ENCODE measurements around the gene MRPL39. TPM values are rescaled to one million over a fixed set of nuclear protein-coding genes. Genes with fewer than 3 reads are reported as not detected.

The MRPL39 gene
- total and polyA plus RNA-seq, 11 donors, result 37.6 to 93.6 (median 50.3) TPM

GRCh38 chr21:25566645-25567044 lies 40.6 kb downstream of the MRPL39 start:
- Histone ChIP-seq H3K27me3 (no peaks in the 10 kb centered on the region), H3K27ac (no peak overlapping the region), H3K9me3 (no peaks in the 10 kb centered on the region), H3K36me3 (peaks cover 0 to 24% (median 13%) of the 10 kb centered on the region in 9 donors), H3K4me1 (peaks cover 0 to 60% (median 7%) of the 10 kb centered on the region in 12 donors), H3K4me3 (no peak overlapping the region)
- no peak for ATAC-seq
- no peak for DNase-seq
- 91 to 97% (median 94%) methylated on average over 3 of the region's 3 CpGs for WGBS, 4 donors
- intact Hi-C loops (cut with DNase I), result loop anchor here in 3 of 10 donors (10.0 kb wide), 1 partner anchor 142 kb away; no protein-coding TSS in a partner anchor
- TF ChIP-seq CTCF (IDR thresholded peaks at IDR 0.05), result no peak

DNA sequence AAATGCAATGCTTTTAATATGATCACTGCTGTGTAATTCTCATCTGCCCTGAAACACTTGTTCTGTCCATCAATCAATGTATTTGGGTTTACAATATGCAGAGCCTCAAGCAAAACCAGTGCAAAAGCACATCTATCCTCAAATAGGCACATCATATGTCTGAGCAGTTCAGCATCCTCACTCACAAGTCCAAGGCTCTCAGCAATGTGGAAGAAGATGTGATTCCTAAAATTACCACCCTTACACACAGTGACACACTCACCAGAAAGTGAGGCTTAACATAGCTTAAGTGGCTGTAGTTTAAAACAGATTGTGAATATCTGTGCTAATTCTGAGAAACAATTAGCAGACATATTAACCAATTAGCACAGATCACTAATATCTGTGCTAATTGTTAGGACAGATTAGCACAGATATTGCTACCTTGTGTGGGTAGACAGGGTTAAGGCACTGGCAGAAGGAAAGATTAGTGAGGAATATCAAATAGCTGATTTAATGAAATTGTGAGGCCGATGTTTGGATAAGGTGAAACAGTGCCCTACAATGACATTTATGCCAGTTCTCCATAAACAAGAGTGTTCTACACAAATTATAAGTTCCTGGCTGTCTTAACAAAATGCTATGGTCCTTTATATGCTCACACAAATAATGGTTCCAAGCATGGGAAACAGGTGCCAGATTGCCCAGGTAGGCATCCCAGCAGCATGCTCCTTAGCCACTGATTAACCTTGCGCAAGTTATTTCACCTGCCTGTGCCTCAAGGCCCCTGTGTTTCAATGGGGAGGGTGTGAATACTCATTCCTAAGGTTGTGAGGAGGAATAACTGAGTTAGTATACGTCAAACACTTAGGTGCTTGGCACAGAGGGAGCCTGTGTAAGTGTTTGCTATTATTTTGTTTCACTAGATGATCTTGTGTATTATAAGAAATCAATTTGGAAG lies 41.7 kb downstream of the MRPL39 start:
- intact Hi-C loops (cut with DNase I), result loop anchor here in 3 of 10 donors (10.0 kb wide), 1 partner anchor 141 kb away; no protein-coding TSS in a partner anchor
- Histone ChIP-seq H3K4me1 (peaks cover 0 to 70% (median 7%) of the 10 kb centered on the region in 12 donors), H3K4me3 (no peak overlapping the region), H3K27me3 (no peaks in the 10 kb centered on the region), H3K27ac (no peak overlapping the region), H3K9me3 (no peaks in the 10 kb centered on the region), H3K36me3 (peaks cover 0 to 24% (median 13%) of the 10 kb centered on the region in 9 donors)
- TF ChIP-seq POLR2A (IDR thresholded peaks at IDR 0.05) (no peak), CTCF (IDR thresholded peaks at IDR 0.05) (no peak)
- no peak for ATAC-seq
- WGBS, 4 donors, result 95 to 98% (median 96%) methylated on average over 3 of the region's 3 CpGs
- no peak for DNase-seq

- H3K9me3 ChIP-seq, result no peaks in the 10 kb centered on the region
- DNase-seq, result no peak
- no peak overlapping the region for H3K4me3 ChIP-seq
- peaks cover 0 to 24% (median 13%) of the 10 kb centered on the region in 9 donors for H3K36me3 ChIP-seq
- intact Hi-C loops (cut with DNase I), result loop anchor here in 4 of 10 donors (5.0 to 10.0 kb wide), 2 partner anchors 140 to 142 kb away; no protein-coding TSS in a partner anchor
- TF ChIP-seq POLR2A (IDR thresholded peaks at IDR 0.05), result no peak
- no peaks in the 10 kb centered on the region for H3K27me3 ChIP-seq
- no peak overlapping the region for H3K27ac ChIP-seq
- 91 to 97% (median 95%) methylated on average over 3 of the region's 3 CpGs for WGBS, 4 donors
- H3K4me1 ChIP-seq, result peaks cover 0 to 81% (median 7%) of the 10 kb centered on the region in 12 donors
- no peak for ATAC-seq
These were observed 42.8 kb downstream of the MRPL39 start for GRCh38 chr21:25564349-25564948.

GRCh38 chr21:25563361-25564116 lies 43.7 kb downstream of the MRPL39 start:
- Histone ChIP-seq H3K4me3 (peak overlapping the region in 1 of 12 donors; percentile 78), H3K4me1 (peaks cover 0 to 73% (median 7%) of the 10 kb centered on the region in 12 donors), H3K36me3 (peaks cover 0 to 24% (median 13%) of the 10 kb centered on the region in 9 donors), H3K27me3 (no peaks in the 10 kb centered on the region), H3K9me3 (no peaks in the 10 kb centered on the region), H3K27ac (peak overlapping the region in 1 of 12 donors; percentile 78)
- DNase-seq (no peak), ATAC-seq (no peak)
- TF ChIP-seq CTCF (IDR thresholded peaks at IDR 0.05), result no peak
- no peak for TF ChIP-seq POLR2A (IDR thresholded peaks at IDR 0.05)
- intact Hi-C loops (cut with DNase I), result loop anchor here in 4 of 10 donors (5.0 to 10.0 kb wide), 2 partner anchors 139 to 141 kb away; no protein-coding TSS in a partner anchor
- WGBS, 4 donors, result 79 to 89% (median 84%) methylated on average over 3 of the region's 3 CpGs
